OCI-LY1 (cell line): ENCODE data around the gene KCNE1.
"Not testable (repeated sequence)": the region's sequence is repeated elsewhere in the genome, so short reads cannot be mapped to it uniquely, and the experiment has no call there.

ENCODE experiments used
- CTCF ChIP-seq: fragments of 200-600 bp; sonication (generic), shearing (Covaris generic); IDR thresholded peaks from 2 replicates; pipeline ENCODE4 v1.5.1; 2017; ENCODE audit warnings: mild to moderate bottlenecking, antibody characterized with exemption, low read length, moderate library complexity, mixed read lengths
- EZH2 ChIP-seq: fragments of 200-600 bp; sonication (generic), shearing (Covaris generic); IDR thresholded peaks from 2 replicates; pipeline ENCODE4 v1.8.0; 2017; ENCODE audit warnings: borderline replicate concordance, mixed run types, mild to moderate bottlenecking, antibody characterized with exemption, low read length, moderate library complexity, mixed read lengths

GRCh38 chr21:34429710-34430109, 82.3 kb downstream of the KCNE1 start:
- TF ChIP-seq CTCF, EZH2: not testable (repeated sequence)
